GM12878 (cell line): Measurements from ENCODE around the gene OSGIN1.

ENCODE experiments used
- CEBPB ChIP-seq, 2 experiments: fragments of 150-350 bp in 1 of 2; IDR thresholded peaks; 2 replicates each; pipeline ENCODE4 v1.6.1; 2012 to 2014; ENCODE audit warnings: low read depth in 2 of 2, low read length in 2 of 2, borderline replicate concordance in 1 of 2, inconsistent platforms in 1 of 2
- CTCF ChIP-seq, 3 experiments: IDR thresholded peaks in 2 of 3; conservative IDR thresholded peaks in 1 of 3; 2 replicates each; pipeline ENCODE4 v1.5.1; 2011; ENCODE audit warnings: low read depth in 3 of 3, low read length in 3 of 3, mild to moderate bottlenecking in 3 of 3, control low read depth in 2 of 3, moderate library complexity in 2 of 3, inconsistent platforms in 1 of 3, mixed read lengths in 1 of 3; ENCODE audit not compliant: control insufficient read depth in 2 of 3, insufficient read depth in 1 of 3; ENCODE audit errors: extremely low read depth in 1 of 3
- GABPA ChIP-seq: IDR thresholded peaks from 2 replicates; pipeline ENCODE4 v1.6.1; 2014; ENCODE audit warnings: antibody characterized with exemption, low read depth, mild to moderate bottlenecking, inconsistent platforms
- JUND ChIP-seq: IDR thresholded peaks from 2 replicates; pipeline ENCODE4 v1.6.1; 2012; ENCODE audit warnings: low read depth, mild to moderate bottlenecking, low read length, improper control_type of control experiment, moderate library complexity
- MAX ChIP-seq: IDR thresholded peaks from 2 replicates; pipeline ENCODE4 v1.6.1; 2012; ENCODE audit warnings: low read depth, low read length, improper control_type of control experiment
- NR2F1 ChIP-seq: fragments of 450-650 bp; conservative IDR thresholded peaks from 2 replicates; pipeline ENCODE4 v1.6.1; 2017; ENCODE audit warnings: mild to moderate bottlenecking
- NRF1 ChIP-seq: conservative IDR thresholded peaks from 2 replicates; pipeline ENCODE4 v1.6.1; 2011; ENCODE audit warnings: mild to moderate bottlenecking, low read depth, low read length, improper control_type of control experiment
- POLR2A ChIP-seq: IDR thresholded peaks from 2 replicates; pipeline ENCODE4 v1.6.1; 2011; ENCODE audit warnings: low read depth, mild to moderate bottlenecking, low read length
- SPI1 ChIP-seq: IDR thresholded peaks from 2 replicates; pipeline ENCODE4 v1.6.1; 2011; ENCODE audit warnings: low read depth, mild to moderate bottlenecking, low read length, moderate library complexity, borderline replicate concordance; ENCODE audit not compliant: insufficient read depth
- TAF1 ChIP-seq: IDR thresholded peaks from 2 replicates; pipeline ENCODE4 v1.6.1; 2011; ENCODE audit warnings: mild to moderate bottlenecking, low read depth, low read length, borderline replicate concordance
- TCF12 ChIP-seq: IDR thresholded peaks from 2 replicates; pipeline ENCODE4 v1.6.1; 2011; ENCODE audit warnings: low read depth, mild to moderate bottlenecking, low read length
- ZNF592 ChIP-seq: fragments of 450-650 bp; IDR thresholded peaks from 2 replicates; pipeline ENCODE4 v1.6.1; 2017; ENCODE audit warnings: mild to moderate bottlenecking, moderate library complexity
- ZNF687 ChIP-seq: fragments of 450-650 bp; IDR thresholded peaks from 2 replicates; pipeline ENCODE4 v1.6.1; 2017; ENCODE audit warnings: mild to moderate bottlenecking, moderate library complexity

- TF ChIP-seq TAF1: no peak
- TF ChIP-seq ZNF592: no peak
- no peak for TF ChIP-seq POLR2A
- no peak for TF ChIP-seq NR2F1
- no peak for TF ChIP-seq CTCF (IDR thresholded peaks at IDR 0.05 in 2 of 3, conservative IDR thresholded peaks at IDR 0.05 in 1 of 3; ENCODE audit: control insufficient read depth in 2 of 3, extremely low read depth in 1 of 3, insufficient read depth in 1 of 3, low read depth in 3 of 3, low read length in 3 of 3)
- TF ChIP-seq MAX: no peak
- TF ChIP-seq ZNF687: no peak
- no peak for TF ChIP-seq SPI1
- no peak for TF ChIP-seq CEBPB (IDR thresholded peaks at IDR 0.05; ENCODE audit: borderline replicate concordance in 1 of 2, low read depth in 2 of 2, low read length in 2 of 2)
- no peak for TF ChIP-seq NRF1
- no peak for TF ChIP-seq JUND
- no peak for TF ChIP-seq GABPA
- no peak for TF ChIP-seq TCF12
Measured at GRCh38 chr16:83949724-83950001, 3.4 kb upstream of the OSGIN1 start.
